GM12865 (cell line): Measurements from ENCODE around the gene FAM193A.

Experiments used
- DNase-seq: peaks from one replicate; pipeline ENCODE4 v3.0.0; 2010; ENCODE audit warnings: low read depth
- H3K4me3 ChIP-seq: 2 replicates; pipeline ENCODE4 v1.5.1; 2011; ENCODE audit warnings: mild to moderate bottlenecking, low read depth, low read length, control low read depth
- TF ChIP-seq, protein P1 (sequence below): IDR thresholded peaks from 2 replicates; pipeline ENCODE4 v1.5.1; 2011; ENCODE audit warnings: low read length, control low read depth, low read depth, inconsistent platforms; ENCODE audit not compliant: insufficient read depth; ENCODE audit errors: missing control alignments

Gene FAM193A, protein sequence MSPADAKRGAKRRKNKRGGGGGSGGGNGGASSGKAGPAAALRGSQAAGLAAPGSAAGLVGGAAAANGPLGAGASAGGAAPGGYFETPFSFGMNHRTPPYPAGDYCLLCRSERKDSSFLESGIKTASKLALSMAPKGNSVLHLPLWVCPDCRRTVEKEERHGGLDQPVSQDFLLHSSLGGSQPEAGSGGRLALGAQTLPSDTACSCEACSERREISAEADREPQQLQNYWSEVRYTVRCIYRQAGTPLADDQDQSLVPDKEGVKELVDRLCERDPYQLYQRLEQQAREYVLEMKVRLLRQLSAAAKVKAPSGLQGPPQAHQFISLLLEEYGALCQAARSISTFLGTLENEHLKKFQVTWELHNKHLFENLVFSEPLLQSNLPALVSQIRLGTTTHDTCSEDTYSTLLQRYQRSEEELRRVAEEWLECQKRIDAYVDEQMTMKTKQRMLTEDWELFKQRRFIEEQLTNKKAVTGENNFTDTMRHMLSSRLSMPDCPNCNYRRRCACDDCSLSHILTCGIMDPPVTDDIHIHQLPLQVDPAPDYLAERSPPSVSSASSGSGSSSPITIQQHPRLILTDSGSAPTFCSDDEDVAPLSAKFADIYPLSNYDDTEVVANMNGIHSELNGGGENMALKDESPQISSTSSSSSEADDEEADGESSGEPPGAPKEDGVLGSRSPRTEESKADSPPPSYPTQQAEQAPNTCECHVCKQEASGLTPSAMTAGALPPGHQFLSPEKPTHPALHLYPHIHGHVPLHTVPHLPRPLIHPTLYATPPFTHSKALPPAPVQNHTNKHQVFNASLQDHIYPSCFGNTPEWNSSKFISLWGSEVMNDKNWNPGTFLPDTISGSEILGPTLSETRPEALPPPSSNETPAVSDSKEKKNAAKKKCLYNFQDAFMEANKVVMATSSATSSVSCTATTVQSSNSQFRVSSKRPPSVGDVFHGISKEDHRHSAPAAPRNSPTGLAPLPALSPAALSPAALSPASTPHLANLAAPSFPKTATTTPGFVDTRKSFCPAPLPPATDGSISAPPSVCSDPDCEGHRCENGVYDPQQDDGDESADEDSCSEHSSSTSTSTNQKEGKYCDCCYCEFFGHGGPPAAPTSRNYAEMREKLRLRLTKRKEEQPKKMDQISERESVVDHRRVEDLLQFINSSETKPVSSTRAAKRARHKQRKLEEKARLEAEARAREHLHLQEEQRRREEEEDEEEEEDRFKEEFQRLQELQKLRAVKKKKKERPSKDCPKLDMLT (N-terminal part only)

DNA sequence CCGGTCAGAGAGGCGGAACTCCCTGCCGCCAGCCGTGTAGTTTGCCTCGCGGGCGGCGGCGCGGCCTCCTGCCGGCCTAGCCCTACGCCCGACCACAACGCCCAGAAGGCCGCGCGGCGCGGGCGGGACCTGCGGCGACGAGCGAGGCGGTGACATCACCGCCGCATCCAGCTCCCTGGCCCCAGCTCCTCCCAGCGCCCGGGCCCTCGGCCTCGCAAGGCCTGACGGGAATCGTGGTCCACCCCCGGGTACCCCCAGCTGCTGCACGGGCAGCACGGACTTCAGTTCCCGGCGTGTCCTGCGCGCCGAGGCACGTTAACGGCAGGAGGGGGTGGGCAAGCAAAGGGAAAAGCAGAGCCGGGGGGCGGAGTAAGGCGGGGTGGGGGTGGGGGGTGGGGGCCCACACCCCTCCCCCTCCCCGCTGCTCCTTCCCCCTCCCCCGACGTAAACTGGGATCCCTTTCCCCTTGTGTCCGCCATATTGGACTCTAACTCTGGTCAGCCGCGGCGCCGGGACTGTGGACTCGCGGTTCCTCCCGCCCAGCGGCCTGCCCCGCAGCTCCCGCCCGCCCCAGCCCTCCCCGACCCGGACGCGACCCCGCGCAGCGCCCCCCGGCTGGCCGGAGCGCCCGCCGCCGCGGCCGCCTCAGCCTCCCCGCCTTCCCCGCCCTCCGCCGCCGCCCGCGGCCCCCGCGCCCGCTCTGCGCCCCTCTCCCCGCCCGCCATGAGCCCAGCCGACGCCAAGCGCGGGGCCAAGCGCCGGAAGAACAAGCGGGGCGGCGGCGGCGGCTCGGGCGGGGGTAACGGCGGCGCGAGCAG lies at the start of gene FAM193A:
FAM193A (plus strand) TSS at position 455 of the 818 bp plus-strand sequence; CDS start at position 724, 269 bp downstream.
- H3K4me3 ChIP-seq, result peak within 1 kb of the TSS; percentile 79
- peak; percentile 100 for DNase-seq
- TF ChIP-seq, protein P1, sequence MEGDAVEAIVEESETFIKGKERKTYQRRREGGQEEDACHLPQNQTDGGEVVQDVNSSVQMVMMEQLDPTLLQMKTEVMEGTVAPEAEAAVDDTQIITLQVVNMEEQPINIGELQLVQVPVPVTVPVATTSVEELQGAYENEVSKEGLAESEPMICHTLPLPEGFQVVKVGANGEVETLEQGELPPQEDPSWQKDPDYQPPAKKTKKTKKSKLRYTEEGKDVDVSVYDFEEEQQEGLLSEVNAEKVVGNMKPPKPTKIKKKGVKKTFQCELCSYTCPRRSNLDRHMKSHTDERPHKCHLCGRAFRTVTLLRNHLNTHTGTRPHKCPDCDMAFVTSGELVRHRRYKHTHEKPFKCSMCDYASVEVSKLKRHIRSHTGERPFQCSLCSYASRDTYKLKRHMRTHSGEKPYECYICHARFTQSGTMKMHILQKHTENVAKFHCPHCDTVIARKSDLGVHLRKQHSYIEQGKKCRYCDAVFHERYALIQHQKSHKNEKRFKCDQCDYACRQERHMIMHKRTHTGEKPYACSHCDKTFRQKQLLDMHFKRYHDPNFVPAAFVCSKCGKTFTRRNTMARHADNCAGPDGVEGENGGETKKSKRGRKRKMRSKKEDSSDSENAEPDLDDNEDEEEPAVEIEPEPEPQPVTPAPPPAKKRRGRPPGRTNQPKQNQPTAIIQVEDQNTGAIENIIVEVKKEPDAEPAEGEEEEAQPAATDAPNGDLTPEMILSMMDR, result no peak

GRCh38 chr4:2486981-2487380 lies 49.5 kb upstream of the FAM193A start:
- no peak for DNase-seq
- H3K4me3 ChIP-seq, result no peak overlapping the region
- TF ChIP-seq, protein P1, result no peak

DNA sequence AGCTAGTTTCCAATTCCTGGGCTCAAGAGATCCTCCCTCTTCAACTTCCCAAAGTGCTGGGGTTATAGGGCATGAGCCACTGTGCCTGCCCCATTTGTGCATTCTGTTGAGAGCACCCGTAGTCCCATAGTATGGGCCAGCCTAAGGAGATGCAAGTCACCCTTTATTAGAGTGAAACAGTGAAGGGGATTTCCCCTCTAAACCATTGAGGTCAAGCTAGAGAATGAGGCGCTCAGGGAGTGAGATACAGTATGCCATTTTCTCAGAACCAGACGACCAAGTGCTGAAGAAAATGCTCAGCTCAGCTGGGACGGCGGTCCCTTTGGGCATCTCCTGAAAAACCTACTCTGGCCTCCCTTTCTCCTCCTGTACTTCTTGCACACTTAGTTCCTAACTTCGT lies 48.8 kb upstream of the FAM193A start:
- TF ChIP-seq, protein P1, result no peak
- DNase-seq, result peak; percentile 79

DNA sequence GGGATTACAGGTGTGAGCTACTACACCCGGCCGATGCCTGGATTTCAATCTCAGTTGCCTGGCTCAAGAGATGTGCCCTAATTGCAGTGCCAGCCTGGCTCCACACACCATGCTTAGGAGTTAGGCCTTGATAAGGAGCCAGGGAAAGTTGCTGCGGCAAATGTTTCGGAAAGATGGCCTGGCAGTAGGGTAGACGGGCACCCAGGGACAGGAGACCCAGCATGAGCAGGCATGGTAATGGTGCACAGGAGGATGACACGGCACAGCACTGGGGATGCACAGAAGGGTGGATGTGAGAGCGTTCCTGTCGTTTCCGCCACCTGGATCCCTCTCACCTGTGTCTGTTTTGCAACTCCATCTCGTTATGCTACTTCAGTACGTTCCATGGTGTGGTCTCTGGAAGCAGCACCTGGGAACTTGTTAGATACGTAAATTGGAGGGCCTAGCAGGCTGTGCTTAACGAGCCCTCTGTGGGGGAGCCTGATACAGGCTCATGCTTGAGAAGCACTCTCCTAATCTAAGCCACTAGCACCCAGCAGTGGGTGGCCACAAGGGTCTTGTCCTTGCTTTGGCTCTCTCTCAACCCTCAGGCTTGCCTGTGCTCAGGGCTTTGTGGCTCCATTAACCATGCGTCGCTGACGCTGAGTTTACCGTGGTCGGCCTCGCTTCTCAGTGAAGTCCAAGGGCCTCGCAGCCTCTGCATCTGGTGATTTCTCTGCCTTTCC lies 47.2 kb upstream of the FAM193A start:
- no peak overlapping the region for H3K4me3 ChIP-seq
- DNase-seq, result no peak
- TF ChIP-seq, protein P1, result no peak

More for the DNA sequence above, 48.8 kb upstream of the FAM193A start:
- H3K4me3 ChIP-seq, result no peak overlapping the region

GRCh38 chr4:2489841-2490552 lies 46.5 kb upstream of the FAM193A start:
- no peak overlapping the region for H3K4me3 ChIP-seq
- no peak for DNase-seq
- TF ChIP-seq, protein P1, result no peak
